HG03354 (cell line): ENCODE measurements around the gene HPD.

Experiments
- ATAC-seq: cut with Tn5 transposase; IDR thresholded peaks from one replicate; pipeline ENCODE4 v1.9.1; 2021; ENCODE audit warnings: mild to moderate bottlenecking; ENCODE audit not compliant: unreplicated experiment, poor library complexity, severe bottlenecking

The HPD gene

GRCh38 chr12:121802485-121802842 lies 56.2 kb downstream of the HPD start:
- no peak for ATAC-seq

GRCh38 chr12:121801595-121802484 lies 56.8 kb downstream of the HPD start:
- ATAC-seq, result no peak

DNA sequence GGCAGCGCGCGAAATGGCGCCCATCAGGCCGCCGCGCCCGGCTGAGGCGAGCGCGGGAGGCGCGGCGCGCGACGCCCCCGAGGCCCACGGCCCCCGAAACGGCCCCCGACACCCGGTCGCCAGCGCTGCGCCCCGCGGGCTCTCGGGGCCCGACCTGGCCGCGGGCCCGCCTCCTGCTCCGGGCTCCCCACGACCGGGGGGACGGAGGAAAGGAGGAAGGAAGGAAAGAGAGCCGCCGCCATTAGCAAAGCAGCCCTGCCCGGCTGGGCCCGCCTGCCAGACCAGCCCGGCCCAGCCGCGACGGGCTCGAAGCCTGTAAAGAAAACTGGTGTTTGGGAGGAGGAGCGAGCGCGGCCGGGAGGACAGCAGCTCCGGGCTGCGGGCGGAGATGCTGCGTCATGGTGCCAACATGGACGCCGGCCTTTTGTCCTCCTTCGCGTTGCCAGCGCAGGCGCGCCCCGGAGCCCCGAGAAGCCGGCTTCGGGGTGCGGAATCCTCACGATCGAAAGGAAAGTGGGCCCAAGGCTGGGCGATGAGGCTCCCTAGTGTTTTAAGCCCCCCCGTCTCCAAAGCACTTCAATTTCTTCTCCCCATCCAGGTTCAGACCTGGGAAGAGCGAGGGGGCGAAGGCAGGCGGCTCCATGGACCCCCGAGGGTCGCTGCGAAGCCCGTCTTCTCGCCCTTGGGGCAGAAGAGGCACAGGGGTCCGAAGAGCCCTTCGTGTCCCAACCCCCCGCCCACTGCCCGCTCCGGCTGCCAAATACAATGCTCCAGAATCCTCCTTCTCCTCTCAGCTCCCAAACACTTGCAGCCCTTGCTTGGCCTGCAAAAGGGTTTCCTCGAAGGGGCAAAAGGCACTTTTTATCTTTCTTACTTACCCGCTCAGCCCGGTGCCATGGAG lies 57.7 kb downstream of the HPD start:
- no peak for ATAC-seq

DNA sequence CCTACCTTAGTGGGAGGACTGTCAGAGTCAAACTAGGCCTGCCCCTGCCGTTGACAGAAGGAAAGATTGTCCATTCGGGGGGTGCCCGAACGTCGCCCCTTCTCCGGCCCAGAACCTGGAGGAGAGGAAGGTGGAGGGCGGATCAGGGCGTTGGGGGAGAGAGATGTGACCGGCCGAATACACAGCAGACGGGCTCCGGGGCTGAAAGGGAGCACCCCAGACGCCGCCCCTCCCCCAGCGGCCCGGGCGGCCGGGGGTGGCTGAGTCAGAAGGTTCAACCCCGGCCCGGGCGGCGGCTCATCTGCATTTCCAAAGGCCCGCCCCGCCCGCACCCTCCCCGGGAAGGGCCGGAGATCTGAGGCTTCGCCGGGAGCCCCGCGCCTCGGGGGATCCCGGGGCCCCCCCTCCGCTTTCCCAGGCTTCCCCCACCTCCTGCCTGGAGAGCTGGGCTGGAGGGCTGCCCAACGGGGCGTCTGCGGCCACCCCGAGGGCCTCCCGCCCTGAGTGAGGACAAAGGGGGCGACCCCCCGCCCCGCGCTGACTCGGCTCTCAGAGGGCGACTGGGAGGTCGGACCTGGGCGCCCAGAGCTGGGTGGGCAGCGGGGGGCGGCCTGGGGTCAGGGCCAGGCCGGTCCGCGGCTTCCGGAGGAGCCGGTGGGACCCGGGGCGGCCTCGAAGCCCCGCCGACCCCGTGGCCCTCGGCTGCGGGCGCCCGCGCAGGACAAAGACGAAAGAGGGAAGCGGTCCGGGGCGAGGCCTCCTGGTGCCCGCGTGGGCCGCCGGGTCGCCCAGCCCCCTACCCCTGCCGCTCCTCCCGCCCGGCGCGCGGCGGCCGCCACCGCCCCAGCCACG lies 58.6 kb downstream of the HPD start:
- ATAC-seq, result peak; percentile 26

- ATAC-seq, result no peak
Measured at GRCh38 chr12:121799156-121799841, 59.4 kb downstream of the HPD start.

DNA sequence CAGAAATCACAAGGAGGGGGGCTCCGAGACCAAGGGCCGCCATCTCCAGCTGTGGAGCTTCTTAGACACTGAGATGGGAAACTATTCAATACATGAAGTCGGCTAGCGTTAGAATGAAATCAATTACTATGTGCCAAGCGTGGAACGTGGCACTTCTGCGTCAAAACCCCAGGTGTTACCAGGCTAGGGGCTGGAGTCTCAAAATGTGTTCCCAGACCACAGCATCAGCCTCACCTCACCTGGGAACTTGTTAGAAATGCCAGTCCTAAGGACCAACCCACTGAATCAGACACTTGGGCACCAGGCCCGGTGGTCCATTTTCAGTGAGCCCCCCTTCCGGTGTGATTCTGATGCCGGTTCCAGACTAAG lies 59.9 kb downstream of the HPD start:
- ATAC-seq, result no peak

- no peak for ATAC-seq
Measured at GRCh38 chr12:121797937-121798786, 60.5 kb downstream of the HPD start.

GRCh38 chr12:121796855-121797751 lies 61.6 kb downstream of the HPD start:
- no peak for ATAC-seq

DNA sequence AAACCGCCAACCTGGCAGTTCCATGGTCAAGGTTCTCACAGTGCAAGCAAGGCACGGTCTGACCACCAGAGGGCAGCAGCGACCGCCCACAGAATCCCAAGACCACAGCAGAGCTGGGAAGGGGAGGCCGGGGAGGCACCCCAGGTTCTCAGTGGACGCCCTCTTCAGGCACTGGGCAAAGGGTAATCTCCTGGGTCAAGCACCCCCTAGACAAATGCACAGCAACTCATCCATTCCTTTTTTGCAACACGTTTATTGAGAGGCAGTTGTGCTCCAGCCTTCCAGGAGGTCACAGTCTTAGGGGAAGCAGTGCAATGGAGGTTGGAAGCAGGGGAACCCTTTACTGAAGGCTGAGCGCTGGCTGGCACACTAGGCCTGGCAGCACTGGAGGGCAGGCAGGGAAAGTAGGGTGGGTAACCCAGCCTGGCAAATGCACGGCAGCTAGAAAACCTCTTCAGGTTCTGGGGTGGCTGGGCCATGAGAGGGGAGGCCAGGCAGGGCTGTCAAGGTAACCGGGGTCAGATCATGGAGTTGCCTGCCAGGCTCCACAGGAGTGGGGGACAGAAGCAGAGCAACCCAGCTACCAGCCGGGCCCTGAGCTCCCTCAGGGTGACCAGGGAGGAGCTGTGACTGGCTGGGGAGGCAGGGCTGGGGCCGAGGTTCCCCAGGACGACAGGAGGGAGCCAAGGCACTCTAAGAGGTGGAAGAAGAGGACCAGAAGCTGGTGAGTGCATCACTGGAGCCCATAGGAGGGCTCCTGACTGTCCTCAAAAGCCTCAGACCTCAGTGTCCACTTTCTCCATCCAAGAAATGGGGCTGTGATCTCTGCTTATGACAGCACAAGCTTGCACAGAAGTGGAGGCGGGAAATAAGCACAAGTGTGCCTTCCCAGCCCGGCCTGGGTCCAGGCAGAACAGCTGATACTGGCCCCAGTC lies 63.4 kb downstream of the HPD start:
- ATAC-seq, result no peak

DNA sequence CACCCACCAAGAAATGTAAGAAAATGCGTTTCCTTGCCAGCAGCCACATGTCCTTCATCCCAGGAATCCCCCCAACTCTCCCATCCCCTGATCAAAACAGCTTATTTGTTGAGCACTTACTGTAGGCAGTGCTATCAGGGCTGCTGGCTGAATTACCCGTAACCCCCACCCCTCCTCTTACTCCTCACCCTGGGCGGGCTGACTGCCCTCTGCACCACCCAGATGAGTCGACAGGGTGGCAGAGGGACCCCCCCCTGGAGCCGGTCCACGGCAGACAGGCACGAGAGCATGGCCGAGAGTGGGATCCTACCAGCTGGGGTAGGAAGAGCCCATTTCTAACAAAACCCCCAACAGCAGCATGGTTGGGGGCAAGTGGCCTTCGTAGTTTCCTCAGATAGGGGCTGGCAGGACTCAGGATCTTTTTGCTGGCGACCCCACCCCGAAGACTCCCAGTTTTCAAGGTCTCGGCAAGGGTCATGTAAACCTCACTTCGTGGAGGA lies 64.1 kb downstream of the HPD start:
- peak; percentile 8 for ATAC-seq

GRCh38 chr12:121793838-121794533 lies 64.7 kb downstream of the HPD start:
- peak; percentile 58 for ATAC-seq

GRCh38 chr12:121793440-121793837 lies 65.2 kb downstream of the HPD start, which contains the start of gene RHOF:
Gene RHOF (minus strand): TSS chr12:121793688. CDS start chr12:121793633, 55 bp downstream.
- peak; percentile 17 for ATAC-seq

GRCh38 chr12:121792607-121793439 lies 65.8 kb downstream of the HPD start:
- peak; percentile 17 for ATAC-seq

- no peak for ATAC-seq
Measured at GRCh38 chr12:121791671-121792551, 66.7 kb downstream of the HPD start.
